Testis (tissue), 2 donors: Measurements from ENCODE around the gene EMC10.

Experiments
- CTCF ChIP-seq, 3 experiments: fragments of 450-650 bp in 2 of 3; fragments of 200-600 bp in 1 of 3; sonication (generic) in 1 of 3; IDR thresholded peaks; one replicate each; pipeline ENCODE4 v1.5.1; 2016 to 2019; ENCODE audit warnings: antibody characterized with exemption in 3 of 3, mild to moderate bottlenecking in 2 of 3, moderate library complexity in 1 of 3
- POLR2A ChIP-seq: fragments of 450-650 bp; IDR thresholded peaks from one replicate; pipeline ENCODE4 v1.6.1; 2017; ENCODE audit warnings: antibody characterized with exemption, mild to moderate bottlenecking, moderate library complexity

- no peak for TF ChIP-seq POLR2A
- TF ChIP-seq CTCF (IDR thresholded peaks at IDR 0.05) = no peak
Observed at GRCh38 chr19:50508843-50509190, 32.5 kb downstream of the EMC10 start.
